HG03558 (cell line): Measurements from ENCODE around the gene OPCML.

Source experiments
- ATAC-seq: cut with Tn5 transposase; IDR thresholded peaks from one replicate; pipeline ENCODE4 v1.9.1; 2021; ENCODE audit warnings: moderate number of reproducible peaks; ENCODE audit not compliant: unreplicated experiment; ENCODE audit errors: extremely low read depth

OPCML gene

DNA sequence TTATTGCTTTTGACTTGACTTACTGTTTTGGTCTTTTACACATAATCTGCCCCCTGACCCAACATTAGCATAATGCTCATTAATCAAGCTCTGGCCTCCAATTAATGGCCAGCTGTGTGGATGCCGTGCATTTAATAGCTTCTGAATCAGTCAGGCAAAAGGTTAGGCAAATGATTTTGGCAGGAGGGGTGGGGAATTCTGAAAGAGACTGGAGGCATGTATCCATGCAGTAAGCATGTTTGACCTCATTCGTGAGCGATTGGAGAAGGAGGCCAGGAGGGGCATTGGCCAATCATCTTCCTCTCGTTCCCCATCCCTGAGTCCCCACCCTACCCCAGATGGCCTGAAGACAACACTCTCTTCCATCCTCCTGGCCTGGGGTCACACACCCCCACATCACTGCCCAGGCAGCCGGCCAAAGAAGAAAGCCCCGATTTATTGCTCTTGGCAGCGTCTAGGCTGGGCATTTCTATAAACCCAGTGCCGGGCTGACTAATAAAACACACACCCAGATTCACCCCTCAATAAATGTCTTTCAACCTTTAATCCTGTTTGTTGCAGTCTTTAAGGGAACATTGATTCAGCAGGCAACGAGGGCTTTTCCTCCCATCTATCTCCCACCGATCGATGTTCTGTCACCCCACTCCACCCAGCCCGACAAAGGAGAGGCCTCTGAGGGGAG is 150.0 kb downstream of the OPCML start:
- ATAC-seq = no peak

DNA sequence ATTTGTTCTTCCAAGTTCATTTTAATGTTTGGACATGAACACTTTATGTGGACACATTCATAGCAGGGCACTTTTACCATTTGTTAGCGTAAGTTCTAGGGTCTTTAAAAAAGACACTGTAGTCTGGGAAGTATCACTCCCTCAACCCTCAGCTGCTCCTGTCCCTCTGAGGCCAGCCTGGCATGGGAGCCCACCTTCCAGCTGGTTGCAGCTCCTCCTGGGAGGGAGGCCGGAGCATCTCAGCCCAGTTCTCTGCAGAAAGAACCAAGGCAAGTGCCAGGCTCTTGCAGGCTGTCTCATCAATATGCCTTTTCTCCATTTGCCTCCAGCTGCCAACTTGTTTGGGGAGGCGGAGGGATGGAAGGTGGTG is 150.6 kb downstream of the OPCML start:
- no peak for ATAC-seq

DNA sequence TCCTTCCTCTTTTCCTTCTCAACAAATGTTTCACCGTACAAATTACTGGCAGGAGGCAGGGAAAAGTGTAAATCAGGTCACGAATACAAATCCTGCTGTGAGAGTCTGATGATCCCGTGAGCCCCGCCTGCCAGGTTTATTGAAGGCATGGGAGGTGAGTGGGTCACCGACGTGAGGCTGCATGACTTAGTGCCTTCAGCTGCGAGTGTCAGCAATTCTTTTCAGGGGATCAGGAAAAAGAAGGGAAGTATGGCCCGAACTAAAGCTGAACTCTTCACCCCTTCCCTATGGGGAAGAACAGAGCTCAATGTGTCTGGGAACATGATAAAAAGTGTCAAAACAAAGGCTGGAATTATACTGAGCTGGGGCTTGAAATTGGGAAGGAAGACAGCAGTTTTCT is 166.2 kb downstream of the OPCML start:
- ATAC-seq = no peak

DNA sequence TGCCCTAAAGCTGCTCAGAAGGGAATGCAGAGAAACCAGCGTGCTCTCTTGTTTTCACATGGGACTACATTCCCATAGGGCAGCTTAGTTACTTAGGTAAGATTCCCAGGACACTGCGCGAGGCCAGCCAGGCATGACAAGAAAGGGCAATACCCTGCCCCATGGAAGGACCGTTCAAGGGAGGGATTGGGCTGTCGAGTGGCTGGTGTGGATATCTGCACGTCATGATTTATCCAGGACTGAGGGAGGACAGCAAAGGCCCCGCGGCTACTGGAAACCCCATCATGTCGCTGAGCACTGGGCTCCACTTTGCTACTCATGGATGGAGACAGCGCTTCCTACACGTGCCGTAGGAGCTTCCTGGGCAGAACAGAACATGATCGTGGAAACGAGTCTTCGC is 169.4 kb downstream of the OPCML start:
- no peak for ATAC-seq

DNA sequence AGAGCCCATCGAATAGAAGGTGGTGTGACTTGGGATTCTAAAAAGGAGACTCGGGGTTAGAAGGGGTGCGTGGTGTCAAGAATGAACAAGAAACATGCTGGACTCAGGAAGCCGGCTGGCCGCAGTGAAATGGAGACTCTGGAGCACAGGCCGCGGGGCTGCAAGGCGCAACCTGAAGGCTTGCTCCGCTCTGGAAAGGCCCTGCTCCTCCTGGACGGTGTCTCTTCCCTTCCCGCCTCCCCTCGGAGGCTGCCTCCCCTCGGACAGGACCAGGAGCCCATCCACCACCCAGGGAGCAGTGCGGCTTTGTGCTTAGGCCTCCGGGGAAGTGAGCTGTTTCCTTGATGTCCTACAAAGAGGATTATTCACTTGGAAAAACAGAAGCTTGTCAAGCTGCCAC is 170.1 kb downstream of the OPCML start:
- no peak for ATAC-seq

DNA sequence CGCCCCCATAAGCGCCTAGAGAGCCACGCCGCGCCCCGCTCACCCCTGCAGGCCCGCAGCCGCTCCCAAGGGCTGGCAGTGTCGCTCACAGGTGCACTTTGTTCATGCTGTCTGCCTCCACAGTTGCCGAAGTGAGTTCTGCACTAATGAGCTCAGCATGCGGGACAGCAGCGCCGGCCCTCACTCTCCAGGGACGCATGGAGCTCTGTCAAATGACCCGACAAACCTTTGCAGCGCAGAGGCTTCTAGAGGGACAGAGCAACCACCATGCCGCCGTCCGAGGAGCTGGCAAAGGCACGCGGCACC is 170.7 kb downstream of the OPCML start:
- ATAC-seq = no peak

DNA sequence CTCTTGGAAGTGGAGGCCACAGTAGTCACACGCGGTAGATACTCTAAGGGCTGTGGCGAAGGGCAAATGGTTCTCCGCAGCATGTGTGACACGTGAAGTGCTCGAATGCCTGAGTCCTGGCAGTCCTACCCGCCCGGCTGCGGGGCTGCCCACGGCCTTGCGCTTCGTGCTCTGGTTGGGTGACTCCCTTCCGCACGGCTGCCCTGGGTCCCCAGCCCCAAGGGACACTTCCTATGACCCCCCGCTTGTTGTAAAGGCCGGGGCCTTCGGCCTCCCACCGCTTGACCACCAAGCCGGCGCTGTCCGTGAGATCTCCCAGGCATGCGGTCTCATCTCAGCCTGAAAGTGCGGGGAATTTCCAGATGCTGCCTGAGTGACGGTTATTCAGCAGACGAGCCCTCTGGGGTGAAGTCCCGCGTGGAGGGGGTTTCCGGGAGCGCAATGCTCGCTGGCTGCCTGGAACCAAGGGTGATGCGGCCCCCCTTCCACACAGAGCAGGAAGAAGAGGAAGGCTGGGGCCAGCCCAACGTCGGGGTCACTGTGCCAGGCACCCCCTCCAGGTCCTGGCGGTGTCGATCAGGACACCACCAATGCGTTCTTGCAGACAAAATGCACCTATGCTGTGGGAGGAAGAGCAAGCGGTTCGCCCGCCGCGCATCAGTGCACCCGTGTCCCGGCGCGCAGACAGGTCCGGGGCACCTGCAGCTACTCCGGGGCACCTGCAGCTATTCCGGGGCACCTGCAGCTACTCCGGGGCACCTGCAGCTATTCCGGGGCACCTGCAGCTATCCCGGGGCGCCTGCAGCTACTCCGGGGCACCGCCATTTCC is 171.2 kb downstream of the OPCML start:
- no peak for ATAC-seq

DNA sequence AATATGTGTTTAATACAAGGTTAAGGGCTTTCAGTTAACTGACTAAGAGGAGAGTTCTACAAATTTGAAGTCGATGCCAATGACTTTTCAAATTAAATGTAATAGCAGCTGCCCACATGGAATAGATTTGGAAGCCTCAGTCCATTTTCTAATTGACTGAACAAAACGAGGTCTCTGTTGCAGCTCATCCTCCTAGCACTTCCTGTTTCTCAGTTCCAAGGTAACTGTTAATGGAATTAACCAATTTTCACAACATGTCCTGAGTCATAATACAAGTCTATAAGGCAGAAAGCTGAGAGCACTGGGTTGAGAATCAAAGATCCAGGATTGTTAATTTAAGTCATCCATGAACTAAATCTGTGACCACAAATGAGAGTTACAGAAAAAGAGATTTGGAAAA is 177.2 kb downstream of the OPCML start:
- ATAC-seq = no peak

DNA sequence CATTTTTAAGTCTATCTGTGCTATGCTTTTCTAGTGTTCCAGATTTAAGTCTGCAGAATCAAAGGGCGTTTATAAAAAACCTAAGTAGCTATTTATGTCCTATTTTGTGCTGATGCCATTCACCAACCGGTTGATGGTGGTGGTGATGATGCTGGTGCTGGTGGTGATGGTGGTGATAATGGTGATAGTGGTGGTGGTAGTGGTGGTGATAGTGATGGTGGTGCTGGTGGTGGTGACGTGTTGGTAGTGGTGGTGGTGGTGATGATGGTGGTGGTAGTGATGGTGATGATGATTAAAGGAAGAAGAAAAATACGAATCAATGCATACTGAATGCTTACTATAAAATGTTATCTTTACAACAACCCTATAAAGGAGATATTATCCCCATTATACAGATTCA is 178.2 kb downstream of the OPCML start:
- ATAC-seq = no peak

DNA sequence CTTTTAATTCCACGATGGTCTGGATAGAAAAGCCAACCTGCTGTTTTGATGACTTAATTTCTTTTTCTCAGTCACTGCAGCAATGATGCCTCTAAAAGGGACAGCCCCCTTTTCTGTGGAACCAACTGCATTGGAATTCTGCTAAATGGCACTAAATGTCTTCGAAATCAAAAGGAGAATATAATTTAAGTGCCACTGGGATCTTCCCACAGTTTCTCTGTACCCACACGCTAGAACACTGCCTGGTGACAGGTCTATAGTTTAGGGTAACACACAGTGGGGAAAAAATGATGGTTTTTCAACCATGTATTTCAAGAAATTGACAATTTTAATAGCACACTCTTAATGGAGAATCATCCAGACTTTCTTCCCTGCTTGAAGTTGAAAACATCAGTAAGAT is 182.3 kb downstream of the OPCML start:
- no peak for ATAC-seq

DNA sequence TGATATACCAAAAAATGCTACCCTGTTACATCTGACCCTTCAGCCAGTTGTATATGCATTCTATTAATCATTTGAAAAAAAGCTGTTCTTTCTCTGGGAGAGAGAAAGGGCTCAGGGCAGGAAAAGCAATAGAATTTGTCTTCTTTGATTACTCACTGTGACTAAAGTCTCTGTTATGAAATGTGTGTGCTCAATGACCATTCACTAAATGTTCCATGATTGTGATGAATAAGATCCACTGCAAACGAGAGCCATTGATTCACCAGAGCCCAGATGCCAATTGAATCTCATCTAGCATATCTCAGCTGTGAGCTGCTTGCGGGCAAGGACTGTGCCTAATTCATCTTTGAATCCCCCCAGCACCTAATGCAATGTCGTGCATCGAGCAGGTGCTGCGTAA is 184.3 kb downstream of the OPCML start:
- ATAC-seq = no peak

DNA sequence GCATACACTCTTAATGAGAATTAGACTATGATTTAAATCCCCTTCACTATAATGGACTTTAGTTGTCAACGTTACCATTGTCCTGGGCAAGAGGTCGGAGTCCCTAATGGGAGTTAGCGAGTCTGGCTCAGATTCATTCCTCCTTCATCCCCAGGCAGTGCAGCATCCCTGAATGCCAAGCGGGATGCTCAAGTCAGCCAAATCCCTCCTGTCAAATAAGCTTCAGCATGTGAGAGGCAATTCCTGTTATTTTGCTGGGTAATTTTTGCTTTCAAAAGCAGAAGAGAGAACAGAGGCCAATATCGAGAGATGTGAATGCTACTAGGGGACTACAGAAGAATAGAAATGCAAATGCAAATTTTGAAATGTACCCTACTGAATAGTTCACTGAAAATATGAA is 186.2 kb downstream of the OPCML start:
- ATAC-seq = no peak

DNA sequence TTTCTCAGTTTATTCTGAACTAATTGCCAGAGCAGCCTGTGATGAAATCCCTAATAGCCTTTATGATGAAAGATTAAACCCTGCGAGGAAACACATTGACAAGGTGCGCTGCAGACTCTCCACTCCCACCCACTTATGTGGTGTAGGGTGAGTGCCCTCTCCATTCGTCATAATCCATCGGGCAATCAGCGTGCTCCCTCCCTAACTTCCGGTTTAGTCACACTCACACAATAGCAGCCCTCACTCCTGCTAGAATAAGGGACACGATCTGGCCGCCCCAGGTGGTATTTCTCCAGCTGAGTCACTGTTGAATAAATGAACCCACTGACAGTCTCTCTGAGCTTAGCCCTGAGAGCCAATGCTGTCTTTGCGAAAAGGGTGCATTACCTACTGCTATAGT is 188.3 kb downstream of the OPCML start:
- ATAC-seq = no peak

DNA sequence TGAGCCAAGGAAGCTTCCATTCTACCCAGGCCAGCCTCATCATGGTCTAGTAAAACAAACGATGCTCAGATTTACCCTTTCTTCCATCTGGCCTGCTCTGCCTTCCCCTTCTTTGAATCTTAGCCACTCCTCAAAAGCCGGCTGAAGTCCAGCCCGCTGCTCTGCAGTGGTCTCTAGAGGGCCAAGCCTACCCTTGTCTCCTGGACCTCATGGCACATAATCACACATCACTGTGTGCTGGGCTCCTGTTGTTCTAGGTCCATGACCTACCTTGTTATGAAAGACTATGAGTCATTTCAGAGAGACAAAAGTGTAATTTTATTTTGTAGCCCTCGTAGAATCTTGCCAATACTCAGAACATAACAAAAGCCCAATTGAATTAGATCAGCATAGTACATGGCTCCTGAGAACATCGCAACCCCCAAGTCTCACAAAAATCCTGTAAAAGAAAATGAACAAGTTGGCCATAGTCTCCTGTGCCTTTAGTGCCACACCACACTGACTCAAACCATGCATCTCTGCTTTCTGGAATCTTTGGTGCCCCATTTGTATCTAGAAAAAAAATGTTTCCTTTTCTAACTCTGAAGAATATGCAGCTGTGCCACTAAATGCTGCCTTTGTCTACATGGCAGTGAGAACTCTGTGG is 192.7 kb downstream of the OPCML start:
- no peak for ATAC-seq

DNA sequence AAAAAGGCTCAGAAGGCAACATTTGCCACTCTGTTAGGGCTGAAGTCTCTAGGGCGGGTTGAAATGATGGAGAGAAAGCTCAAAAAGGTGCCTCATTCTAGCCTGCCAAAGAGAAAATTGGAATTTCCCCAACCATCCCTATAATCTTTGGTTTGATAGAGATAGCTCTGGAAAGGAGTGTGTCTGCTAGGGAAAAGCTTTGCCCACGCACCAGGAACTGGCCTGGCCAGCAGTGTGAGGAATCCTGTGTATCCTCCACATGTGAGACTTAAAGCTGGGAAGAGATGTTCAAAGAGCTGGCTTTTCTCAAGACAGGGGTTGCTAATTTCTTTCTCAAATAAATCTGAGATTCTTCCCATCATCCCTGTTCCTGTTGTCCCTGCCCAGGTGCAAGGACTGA is 193.7 kb downstream of the OPCML start:
- no peak for ATAC-seq

DNA sequence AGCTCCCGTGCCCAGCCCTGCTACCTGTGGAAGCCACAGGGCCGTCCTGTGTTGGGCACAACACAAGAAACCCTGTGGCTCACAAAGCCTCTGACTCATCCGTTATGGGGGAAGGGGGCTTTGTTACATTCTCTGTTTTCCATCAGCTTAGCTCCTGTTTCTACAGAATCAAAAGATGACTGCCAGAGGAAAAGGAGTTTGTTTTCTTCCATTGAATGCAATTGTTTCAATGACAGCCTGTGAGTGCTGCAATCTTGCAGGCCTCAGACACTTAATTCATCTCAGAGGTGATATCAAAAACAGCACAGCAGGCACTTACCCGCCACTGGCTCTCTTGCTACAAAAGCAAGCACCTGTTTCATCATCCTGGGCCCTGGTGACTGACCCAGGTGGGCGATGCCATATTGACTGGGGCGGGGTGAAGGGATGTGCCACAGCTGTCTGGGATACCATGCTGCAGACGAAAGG is 194.3 kb downstream of the OPCML start:
- ATAC-seq = no peak

DNA sequence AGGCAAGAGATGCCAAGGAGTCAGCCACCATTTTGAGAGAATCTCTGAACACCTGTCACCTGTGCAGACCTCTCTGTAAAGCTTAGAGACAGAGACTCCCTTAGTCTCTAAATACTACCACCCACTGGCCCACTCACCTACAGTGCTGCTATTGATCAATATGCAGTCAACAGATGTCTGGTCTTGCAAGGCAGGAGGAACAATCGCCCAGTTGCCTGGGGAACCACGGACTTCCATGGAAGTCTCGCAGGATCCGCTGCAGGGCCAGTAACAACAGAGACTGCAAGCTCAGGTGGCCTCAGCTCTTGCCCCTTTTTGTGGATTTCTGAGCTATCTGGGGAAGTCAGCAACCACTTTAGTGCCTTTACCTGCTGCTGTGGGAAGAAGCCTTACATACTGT is 195.1 kb downstream of the OPCML start:
- no peak for ATAC-seq

DNA sequence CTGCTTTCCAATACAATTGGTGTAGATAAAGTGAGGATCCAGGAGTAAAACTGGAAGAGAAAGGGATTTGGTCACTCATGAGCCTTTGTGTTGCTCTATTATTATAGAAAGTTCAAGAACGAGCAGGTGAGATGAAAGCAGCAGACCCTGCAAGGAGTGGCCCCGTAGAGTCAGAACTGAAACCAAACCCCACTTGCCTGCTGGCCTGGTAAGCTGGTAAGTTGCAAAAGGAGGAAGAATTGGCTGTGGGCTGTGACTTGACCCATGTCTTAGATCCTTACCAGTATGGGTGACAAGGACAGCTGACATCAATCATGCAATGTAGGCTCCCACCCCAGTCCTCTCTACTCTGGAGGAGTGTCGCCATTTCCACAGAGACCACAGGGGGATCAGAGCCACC is 201.3 kb downstream of the OPCML start:
- no peak for ATAC-seq

DNA sequence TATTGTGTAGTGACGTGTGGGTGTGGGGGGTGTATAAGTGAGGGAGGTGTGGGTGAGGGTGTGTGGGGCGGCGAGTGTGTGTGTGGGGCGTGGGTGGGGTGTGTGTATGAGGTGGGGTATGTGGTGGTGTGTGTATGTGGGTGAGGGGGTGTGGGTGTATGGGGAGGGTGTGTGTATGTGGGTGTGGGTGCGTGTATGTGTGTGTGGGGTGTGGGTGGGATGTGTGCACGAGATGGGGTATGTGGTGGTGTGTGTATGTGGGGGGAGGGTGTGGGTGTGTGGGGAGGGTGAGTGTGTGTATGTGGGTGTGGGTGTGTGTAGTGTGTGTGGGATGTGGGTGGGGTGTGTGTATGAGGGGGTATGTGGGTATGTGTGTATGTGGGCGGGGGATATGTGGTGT is 205.5 kb downstream of the OPCML start:
- no peak for ATAC-seq

DNA sequence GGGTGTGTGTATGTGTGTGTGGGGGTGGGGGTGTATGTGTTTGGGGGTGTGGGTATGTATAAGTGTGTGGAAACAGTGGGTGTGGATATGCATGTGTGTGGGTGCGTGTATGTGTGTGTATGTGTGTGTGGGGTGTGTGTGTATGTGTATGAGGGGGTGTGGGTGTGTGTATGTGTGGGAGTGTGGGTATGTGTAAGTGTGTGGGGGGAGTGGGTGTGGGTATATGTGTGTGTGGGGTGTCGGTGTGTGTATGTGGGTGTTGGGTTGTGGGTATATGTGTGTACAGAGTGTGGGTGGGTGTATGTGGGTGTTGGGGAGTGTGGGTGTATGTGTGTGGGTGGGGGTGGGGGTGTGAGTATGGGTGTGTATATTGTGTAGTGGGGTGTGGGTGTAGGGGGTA is 206.0 kb downstream of the OPCML start:
- no peak for ATAC-seq

DNA sequence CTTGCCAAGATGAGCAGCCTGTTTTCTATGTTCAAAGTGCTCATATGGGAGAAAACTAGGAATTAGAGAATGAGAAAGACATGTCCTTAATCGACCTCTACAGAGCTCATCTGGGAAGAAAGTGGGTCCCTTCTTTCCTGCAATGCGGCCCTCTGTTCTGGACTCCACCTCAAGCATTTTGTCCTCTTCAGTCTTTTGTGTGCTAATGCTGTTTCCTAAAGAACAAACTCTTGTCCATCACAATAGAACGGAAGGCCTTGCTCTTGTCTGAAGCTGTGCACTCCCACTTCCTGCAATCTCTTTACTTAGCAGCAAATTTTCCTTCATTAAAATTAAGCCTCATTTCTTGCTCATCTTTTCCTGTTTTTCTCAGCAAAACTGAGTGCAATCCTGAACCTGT is 206.6 kb downstream of the OPCML start:
- no peak for ATAC-seq

DNA sequence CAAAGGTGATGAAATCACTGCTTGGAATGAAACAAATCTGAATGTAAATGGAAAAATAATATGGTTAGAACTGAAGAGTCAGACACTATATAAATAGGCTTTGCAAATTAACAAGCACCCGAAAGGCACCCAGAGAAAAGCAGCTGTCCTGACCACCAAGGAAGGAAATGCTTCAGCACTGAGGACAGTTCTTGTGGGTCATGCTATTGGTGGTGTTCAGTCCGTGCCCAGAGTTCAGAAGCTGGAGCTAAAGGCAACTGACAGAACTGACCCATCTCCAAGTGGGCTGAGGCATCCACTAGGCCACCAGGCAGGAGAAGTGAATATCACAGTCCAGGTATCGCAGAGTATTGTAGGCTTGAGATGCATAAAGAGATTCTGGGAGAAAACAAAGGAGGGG is 208.9 kb downstream of the OPCML start:
- no peak for ATAC-seq
